Measurements from ENCODE around the gene KIAA1755. TPM values are rescaled to one million over a fixed set of nuclear protein-coding genes. Genes with fewer than 3 reads are reported as not detected.

KIAA1755 gene
- total and polyA plus RNA-seq, 9 of the 15 experiments (the other 6 are each of a cell fraction or from before 2014, with no cell fraction given) = not detected

DNA sequence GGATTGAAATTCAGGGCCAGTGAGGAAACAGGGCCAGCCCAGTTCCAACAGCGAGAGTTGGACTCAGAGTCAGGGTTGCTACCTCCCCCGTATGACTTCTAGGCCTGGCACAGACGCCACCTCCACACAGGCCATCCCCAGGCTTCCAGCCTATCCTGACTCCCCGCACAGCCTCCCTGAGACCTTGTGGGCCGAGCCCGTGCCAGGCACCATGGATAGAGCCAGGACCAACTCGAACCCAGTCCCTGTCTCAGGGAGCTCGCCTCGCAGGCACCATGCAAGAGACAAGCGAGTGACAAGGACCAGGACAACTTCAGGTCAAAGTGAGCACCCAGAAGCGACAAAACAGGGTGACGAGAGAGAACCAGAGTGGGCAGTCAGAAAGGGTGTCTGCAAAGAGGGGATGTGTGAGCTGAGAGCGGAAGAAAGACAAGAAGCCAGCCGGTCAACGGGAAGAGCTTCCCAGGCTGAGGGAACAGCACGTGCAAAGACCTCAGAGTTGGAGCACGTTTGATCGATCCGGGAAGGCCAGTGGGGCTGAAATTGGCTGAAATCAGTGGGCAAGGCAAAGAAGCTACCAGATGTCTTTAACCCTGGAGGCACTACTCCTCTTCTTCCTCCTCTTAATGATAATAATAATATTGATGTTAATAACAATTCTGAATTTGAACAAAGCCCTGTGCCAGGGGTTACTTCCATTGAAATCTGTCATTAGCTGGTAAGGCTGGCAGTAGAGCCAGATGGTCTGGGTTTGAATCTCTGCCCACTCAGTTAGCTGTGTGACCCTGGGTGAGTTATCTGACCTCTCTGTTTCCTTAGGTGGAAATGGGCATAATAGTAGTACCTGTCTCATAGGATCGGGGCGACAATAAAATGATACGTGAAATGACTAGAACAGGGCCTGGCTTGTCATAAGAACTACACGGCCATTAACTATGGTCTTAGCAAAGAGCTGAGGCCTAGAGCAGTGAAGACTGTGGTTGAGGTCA is 45.0 kb downstream of the KIAA1755 start:
- no peaks in the 10 kb centered on the region; the same call in 1 of the 2 replicates for H4K20me1 ChIP-seq (replicated peaks; ENCODE audit: control insufficient read depth, insufficient read depth, low read length)
- no peaks in the 10 kb centered on the region for H3K9me3 ChIP-seq (replicated peaks; ENCODE audit: control insufficient read depth, insufficient read depth, low read depth, low read length)
- DNase-seq (ENCODE audit: extremely low read depth in 1 of 4, low spot score in 3 of 4) (no peak), ATAC-seq (no peak; the same call in 1 of the 3 replicates), FAIRE-seq (peak; percentile 37)
- H3K27ac ChIP-seq (ENCODE audit: extremely low read depth, low read depth, low read length) = no peak overlapping the region
- in situ Hi-C loops (cut with MboI) (loop anchor here (10.0 kb wide), 1 partner anchor 321 kb away; no protein-coding TSS in a partner anchor), intact Hi-C loops (cut with micrococcal nuclease) (no loop called here)
- H3K27me3 ChIP-seq (ENCODE audit: control insufficient read depth in 2 of 2, insufficient read depth in 2 of 2, low read length in 2 of 2) = peaks cover 9 to 54% of the 10 kb centered on the region in 2 experiments; a peak in 4 of 5 replicates
- TF ChIP-seq RBM25 (IDR thresholded peaks at IDR 0.05; ENCODE audit: low read depth, low read length, severe bottlenecking) = peak; percentile 44
- TF ChIP-seq KDM1A (IDR thresholded peaks at IDR 0.05) = 0 out of 4 replicates have a peak, but pooled peaks of 1 of the 2 experiments have one; percentile 33
- peak; percentile 49 for TF ChIP-seq ZFP36 (IDR thresholded peaks at IDR 0.05; ENCODE audit: low read depth, low read length, partially characterized antibody)
- TF ChIP-seq, protein P1, sequence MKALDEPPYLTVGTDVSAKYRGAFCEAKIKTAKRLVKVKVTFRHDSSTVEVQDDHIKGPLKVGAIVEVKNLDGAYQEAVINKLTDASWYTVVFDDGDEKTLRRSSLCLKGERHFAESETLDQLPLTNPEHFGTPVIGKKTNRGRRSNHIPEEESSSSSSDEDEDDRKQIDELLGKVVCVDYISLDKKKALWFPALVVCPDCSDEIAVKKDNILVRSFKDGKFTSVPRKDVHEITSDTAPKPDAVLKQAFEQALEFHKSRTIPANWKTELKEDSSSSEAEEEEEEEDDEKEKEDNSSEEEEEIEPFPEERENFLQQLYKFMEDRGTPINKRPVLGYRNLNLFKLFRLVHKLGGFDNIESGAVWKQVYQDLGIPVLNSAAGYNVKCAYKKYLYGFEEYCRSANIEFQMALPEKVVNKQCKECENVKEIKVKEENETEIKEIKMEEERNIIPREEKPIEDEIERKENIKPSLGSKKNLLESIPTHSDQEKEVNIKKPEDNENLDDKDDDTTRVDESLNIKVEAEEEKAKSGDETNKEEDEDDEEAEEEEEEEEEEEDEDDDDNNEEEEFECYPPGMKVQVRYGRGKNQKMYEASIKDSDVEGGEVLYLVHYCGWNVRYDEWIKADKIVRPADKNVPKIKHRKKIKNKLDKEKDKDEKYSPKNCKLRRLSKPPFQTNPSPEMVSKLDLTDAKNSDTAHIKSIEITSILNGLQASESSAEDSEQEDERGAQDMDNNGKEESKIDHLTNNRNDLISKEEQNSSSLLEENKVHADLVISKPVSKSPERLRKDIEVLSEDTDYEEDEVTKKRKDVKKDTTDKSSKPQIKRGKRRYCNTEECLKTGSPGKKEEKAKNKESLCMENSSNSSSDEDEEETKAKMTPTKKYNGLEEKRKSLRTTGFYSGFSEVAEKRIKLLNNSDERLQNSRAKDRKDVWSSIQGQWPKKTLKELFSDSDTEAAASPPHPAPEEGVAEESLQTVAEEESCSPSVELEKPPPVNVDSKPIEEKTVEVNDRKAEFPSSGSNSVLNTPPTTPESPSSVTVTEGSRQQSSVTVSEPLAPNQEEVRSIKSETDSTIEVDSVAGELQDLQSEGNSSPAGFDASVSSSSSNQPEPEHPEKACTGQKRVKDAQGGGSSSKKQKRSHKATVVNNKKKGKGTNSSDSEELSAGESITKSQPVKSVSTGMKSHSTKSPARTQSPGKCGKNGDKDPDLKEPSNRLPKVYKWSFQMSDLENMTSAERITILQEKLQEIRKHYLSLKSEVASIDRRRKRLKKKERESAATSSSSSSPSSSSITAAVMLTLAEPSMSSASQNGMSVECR (CRISPR knock-in tag; IDR thresholded peaks at IDR 0.05) = no peak
- TF ChIP-seq MAX (CRISPR knock-in tag; IDR thresholded peaks at IDR 0.05) = 0 out of 2 replicates have a peak, but pooled peaks have one; percentile 20
- peak; percentile 67 for TF ChIP-seq BCOR (IDR thresholded peaks at IDR 0.05)
- no peak for TF ChIP-seq PML (IDR thresholded peaks at IDR 0.05; ENCODE audit: low read length)
- no peak for TF ChIP-seq ZBTB5 (IDR thresholded peaks at IDR 0.05)
- no peak for TF ChIP-seq MCM5 (IDR thresholded peaks at IDR 0.05; ENCODE audit: low read depth)
- TF ChIP-seq ZNF23 (CRISPR knock-in tag; IDR thresholded peaks at IDR 0.05) = no peak
- no peak overlapping the region for H3K9ac ChIP-seq (ENCODE audit: insufficient read depth in 1 of 2, low read depth in 2 of 2, low read length in 2 of 2)
- H3K36me3 ChIP-seq (ENCODE audit: control insufficient read depth, insufficient read depth, low read length) = no peaks in the 10 kb centered on the region
- no peak overlapping the region for H3K4me3 ChIP-seq
- H2AFZ ChIP-seq (ENCODE audit: low read depth, low read length) = no peak overlapping the region
- H3K79me2 ChIP-seq (ENCODE audit: control insufficient read depth, insufficient read depth, low read length) = no peaks in the 10 kb centered on the region
- BruUV-seq (replicated peaks) = no TSS peak
- ChIA-PET POLR2A (interaction anchor here (0.6 to 1.5 kb wide), 5 partner anchors 13 to 335 kb away, joined by 3 read pairs; no protein-coding TSS in a partner anchor), CTCF (ENCODE audit: low intra/inter-chr PET ratio) (no interaction called here)
- H3K4me2 ChIP-seq (ENCODE audit: insufficient read depth, low read length) = no peak overlapping the region
- H3K9me1 ChIP-seq (ENCODE audit: control insufficient read depth, insufficient read depth, low read length) = no peaks in the 10 kb centered on the region
- WGBS (ENCODE audit: insufficient coverage, low coverage, missing lambda C conversion rate) = 14% methylated on average over 22 of the region's 23 CpGs
- peaks cover 0 to 16% of the 10 kb centered on the region in 2 experiments; a peak in 2 of 5 replicates for H3K4me1 ChIP-seq (replicated peaks in 1 of 2; ENCODE audit: control insufficient read depth in 2 of 2, insufficient read depth in 2 of 2, low read length in 2 of 2)

All from K562 (cell line).